Upper lobe of left lung (tissue), 4 donors: Measurements from ENCODE around the gene TMEM63A.

Experiments used
- POLR2A ChIP-seq, 4 donors: fragments of 450-650 bp; IDR thresholded peaks; one replicate each; pipeline ENCODE4 v1.5.1; 2016 to 2017; ENCODE audit warnings: antibody characterized with exemption in 4 of 4, mild to moderate bottlenecking in 2 of 4
- POLR2AphosphoS5 ChIP-seq, 2 donors: sonication (generic); formaldehyde crosslinking; IDR thresholded peaks; one replicate each; pipeline ENCODE4 v1.5.1; 2017; ENCODE audit warnings: antibody characterized with exemption in 2 of 2

DNA sequence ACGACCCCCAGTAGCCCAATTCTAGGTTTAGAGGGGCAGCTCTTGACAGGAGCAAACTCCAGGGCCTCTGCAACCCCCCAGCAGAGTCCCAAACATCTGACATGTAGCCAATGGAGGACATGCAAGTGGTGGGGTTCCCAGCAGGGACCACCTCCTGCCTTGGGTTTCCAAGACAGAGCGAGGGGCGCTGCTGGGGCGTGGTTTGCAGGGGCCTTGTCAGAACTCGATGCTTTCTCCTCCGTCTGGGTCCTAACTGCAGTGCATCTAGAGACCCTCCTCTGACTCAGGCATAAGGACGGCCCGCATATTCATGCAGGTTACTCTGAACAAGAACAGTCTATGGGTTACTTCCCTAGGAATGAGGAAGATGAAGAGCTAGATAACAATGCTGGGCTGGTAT lies 55.1 kb downstream of the TMEM63A start:
- TF ChIP-seq POLR2AphosphoS5 (IDR thresholded peaks at IDR 0.05) (no peak), POLR2A (IDR thresholded peaks at IDR 0.05) (no peak)
